BE2C (cell line): Measurements from ENCODE around the gene ZNF385C.

ENCODE experiments used
- DNase-seq: peaks from one replicate; pipeline ENCODE4 v3.0.0-alpha.2; 2020
- H3K27me3 ChIP-seq: fragments of 250-450 bp; sonication (Bioruptor Pico); 2 replicates; pipeline ENCODE4 v1.5.1; 2020; ENCODE audit warnings: mild to moderate bottlenecking
- H3K36me3 ChIP-seq: fragments of 250-450 bp; sonication (Bioruptor Pico); 2 replicates; pipeline ENCODE4 v1.5.1; 2020; ENCODE audit warnings: mild to moderate bottlenecking
- H3K4me1 ChIP-seq: fragments of 250-450 bp; sonication (Bioruptor Pico); 2 replicates; pipeline ENCODE4 v1.5.1; 2020
- H3K4me3 ChIP-seq: 2 replicates; pipeline ENCODE4 v1.5.1; 2011; ENCODE audit warnings: low read depth, low read length
- H3K9me3 ChIP-seq: fragments of 250-450 bp; sonication (Bioruptor Pico); 2 replicates; pipeline ENCODE4 v1.5.1; 2020
- TF ChIP-seq, protein P1 (sequence below): IDR thresholded peaks from 2 replicates; pipeline ENCODE4 v1.5.1; 2012; ENCODE audit warnings: mild to moderate bottlenecking, low read depth, low read length

Gene ZNF385C

GRCh38 chr17:42005166-42005565 lies 93.1 kb downstream of the ZNF385C start:
- H3K36me3 ChIP-seq, result peaks cover 44% of the 10 kb centered on the region

DNA sequence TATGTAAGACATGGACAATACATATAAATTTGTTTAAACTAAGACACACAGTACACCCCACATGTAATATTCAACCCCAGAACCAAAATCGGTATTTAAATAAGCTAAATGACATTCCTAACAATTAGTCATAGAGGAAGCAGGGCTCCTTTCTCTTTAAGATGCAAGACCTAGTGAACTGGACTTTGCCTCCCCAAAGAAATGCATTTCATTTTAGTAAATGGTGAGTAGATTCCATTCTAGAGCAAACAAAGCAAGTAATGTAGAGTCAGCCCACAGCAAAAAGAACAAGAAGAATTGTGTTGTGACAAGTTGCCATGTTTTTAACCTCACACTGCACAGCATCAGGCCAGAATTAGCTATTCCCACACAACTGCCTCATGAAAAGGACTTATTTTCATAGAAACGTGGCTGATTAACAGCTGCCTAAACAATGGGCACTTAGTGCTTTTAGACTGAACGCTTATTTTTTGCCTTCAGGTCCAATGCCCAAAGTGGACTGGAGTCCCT lies 95.4 kb downstream of the ZNF385C start:
- Histone ChIP-seq H3K9me3 (no peaks in the 10 kb centered on the region), H3K36me3 (peaks cover 50% of the 10 kb centered on the region), H3K4me3 (no peak overlapping the region), H3K4me1 (no peaks in the 10 kb centered on the region), H3K27me3 (no peaks in the 10 kb centered on the region)
- no peak for DNase-seq
- TF ChIP-seq, protein P1, sequence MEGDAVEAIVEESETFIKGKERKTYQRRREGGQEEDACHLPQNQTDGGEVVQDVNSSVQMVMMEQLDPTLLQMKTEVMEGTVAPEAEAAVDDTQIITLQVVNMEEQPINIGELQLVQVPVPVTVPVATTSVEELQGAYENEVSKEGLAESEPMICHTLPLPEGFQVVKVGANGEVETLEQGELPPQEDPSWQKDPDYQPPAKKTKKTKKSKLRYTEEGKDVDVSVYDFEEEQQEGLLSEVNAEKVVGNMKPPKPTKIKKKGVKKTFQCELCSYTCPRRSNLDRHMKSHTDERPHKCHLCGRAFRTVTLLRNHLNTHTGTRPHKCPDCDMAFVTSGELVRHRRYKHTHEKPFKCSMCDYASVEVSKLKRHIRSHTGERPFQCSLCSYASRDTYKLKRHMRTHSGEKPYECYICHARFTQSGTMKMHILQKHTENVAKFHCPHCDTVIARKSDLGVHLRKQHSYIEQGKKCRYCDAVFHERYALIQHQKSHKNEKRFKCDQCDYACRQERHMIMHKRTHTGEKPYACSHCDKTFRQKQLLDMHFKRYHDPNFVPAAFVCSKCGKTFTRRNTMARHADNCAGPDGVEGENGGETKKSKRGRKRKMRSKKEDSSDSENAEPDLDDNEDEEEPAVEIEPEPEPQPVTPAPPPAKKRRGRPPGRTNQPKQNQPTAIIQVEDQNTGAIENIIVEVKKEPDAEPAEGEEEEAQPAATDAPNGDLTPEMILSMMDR, result no peak

More at GRCh38 chr17:42005166-42005565, 93.1 kb downstream of the ZNF385C start:
- H3K4me3 ChIP-seq, result no peak overlapping the region
- H3K4me1 ChIP-seq, result no peaks in the 10 kb centered on the region
- no peaks in the 10 kb centered on the region for H3K27me3 ChIP-seq
- TF ChIP-seq, protein P1, result no peak
- no peak for DNase-seq
- H3K9me3 ChIP-seq, result no peaks in the 10 kb centered on the region

GRCh38 chr17:42002175-42002791 lies 96.0 kb downstream of the ZNF385C start:
- no peak for DNase-seq
- Histone ChIP-seq H3K27me3 (no peaks in the 10 kb centered on the region), H3K9me3 (no peaks in the 10 kb centered on the region), H3K36me3 (peaks cover 56% of the 10 kb centered on the region), H3K4me3 (no peak overlapping the region), H3K4me1 (no peaks in the 10 kb centered on the region)
- TF ChIP-seq, protein P1, result no peak

- TF ChIP-seq, protein P1, result no peak
- Histone ChIP-seq H3K9me3 (no peaks in the 10 kb centered on the region), H3K4me3 (no peak overlapping the region), H3K36me3 (peaks cover 61% of the 10 kb centered on the region), H3K4me1 (no peaks in the 10 kb centered on the region), H3K27me3 (no peaks in the 10 kb centered on the region)
- DNase-seq, result no peak
Measured at GRCh38 chr17:42001729-42002128, 96.5 kb downstream of the ZNF385C start.

GRCh38 chr17:42000413-42001133 lies 97.7 kb downstream of the ZNF385C start:
- Histone ChIP-seq H3K9me3 (no peaks in the 10 kb centered on the region), H3K27me3 (no peaks in the 10 kb centered on the region)

More at GRCh38 chr17:42000413-42001133, 97.7 kb downstream of the ZNF385C start:
- H3K4me3 ChIP-seq, result no peak overlapping the region
- H3K4me1 ChIP-seq, result no peaks in the 10 kb centered on the region
- TF ChIP-seq, protein P1, result no peak
- no peak for DNase-seq
- H3K36me3 ChIP-seq, result peaks cover 73% of the 10 kb centered on the region
